Measurements from ENCODE around the gene STT3A. TPM values are rescaled to one million over a fixed set of nuclear protein-coding genes. Genes with fewer than 3 reads are reported as not detected.

STT3A gene
- total RNA-seq, 1 experiment from 2014 or later: 293 TPM

DNA sequence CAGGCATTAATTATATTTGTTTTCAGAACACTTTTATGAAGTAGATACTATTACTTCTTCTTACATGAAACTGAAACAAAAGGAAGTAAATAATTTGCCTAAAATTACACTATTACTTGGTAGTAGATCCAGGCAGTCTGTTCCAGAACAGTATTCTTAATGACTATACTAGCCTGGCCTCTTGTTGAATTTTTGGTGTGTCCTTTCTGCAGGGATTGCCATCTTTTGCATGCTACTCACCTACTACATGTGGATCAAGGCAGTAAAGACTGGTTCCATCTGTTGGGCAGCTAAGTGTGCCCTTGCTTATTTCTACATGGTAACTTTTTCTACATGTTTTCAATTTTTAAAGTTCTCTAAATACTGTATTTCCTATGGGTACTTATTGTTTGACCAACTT is 12.8 kb downstream of the STT3A start:
- POLR2A ChIA-PET: interaction anchor here (3.5 kb wide), 1 partner anchor 12 kb away, joined by 20 read pairs; the partner anchor contains the start of gene STT3A
- no TSS peak for BruUV-seq (replicated peaks)
- no peak for DNase-seq (ENCODE audit: unreplicated experiment)
- Mint-ChIP-seq H3K27ac (ENCODE audit: low read depth, unreplicated experiment) (no peak overlapping the region), H3K36me3 (ENCODE audit: insufficient read depth, unreplicated experiment) (peaks cover 94% of the 10 kb centered on the region), H3K4me1 (ENCODE audit: insufficient read depth, unreplicated experiment) (no peaks in the 10 kb centered on the region), H3K9me3 (ENCODE audit: unreplicated experiment) (no peaks in the 10 kb centered on the region), H3K27me3 (ENCODE audit: insufficient read depth, unreplicated experiment) (no peaks in the 10 kb centered on the region), H3K4me3 (ENCODE audit: unreplicated experiment) (no peak overlapping the region)
- CTCF ChIA-PET: no interaction called here
- TF ChIP-seq CTCF (IDR thresholded peaks at IDR 0.05; ENCODE audit: unreplicated experiment): no peak
- intact Hi-C loops (cut with micrococcal nuclease): no loop called here

DNA sequence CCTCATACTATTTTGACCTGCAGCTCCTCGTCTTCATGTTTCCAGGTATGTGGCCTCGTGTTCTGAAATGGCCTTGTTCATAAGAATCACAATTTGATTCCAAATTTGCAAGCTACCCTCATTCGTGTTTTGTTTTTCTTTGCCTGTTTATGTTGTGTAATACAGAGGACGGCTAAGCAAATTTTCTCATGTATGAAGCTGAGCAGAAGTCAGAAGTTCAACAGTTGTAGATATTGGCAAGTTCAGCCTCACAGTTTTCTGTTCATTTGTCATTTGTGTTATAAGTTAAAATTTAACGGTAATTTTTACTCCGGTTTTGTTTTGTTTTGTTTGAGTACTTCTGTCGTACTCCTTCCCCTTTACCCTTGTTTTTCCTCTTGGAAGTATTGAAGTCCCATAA is 16.9 kb downstream of the STT3A start:
- CTCF ChIA-PET: no interaction called here
- intact Hi-C loops (cut with micrococcal nuclease): no loop called here

DNA sequence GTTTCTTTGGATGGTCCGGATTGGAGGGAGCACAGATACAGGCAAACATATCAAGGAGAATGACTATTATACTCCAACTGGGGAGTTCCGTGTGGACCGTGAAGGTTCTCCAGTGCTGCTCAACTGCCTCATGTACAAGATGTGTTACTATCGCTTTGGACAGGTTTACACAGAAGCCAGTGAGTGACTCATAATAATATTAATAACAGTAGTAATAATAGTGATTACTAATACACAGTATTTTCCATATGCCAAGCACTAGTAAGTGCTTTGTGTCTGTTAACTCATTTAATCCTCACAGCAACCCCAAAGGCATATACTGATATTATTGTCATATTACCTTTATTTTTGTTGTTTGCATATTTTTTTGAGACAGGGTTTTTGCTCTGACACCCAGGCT is 25.7 kb downstream of the STT3A start:
- ChIA-PET CTCF (interaction anchor here (0.6 kb wide), 3 partner anchors 14 to 193 kb away, joined by 3 to 4 read pairs (median 3); no protein-coding TSS in a partner anchor), POLR2A (no interaction called here)
- Mint-ChIP-seq H3K4me3 (ENCODE audit: unreplicated experiment) (no peak overlapping the region), H3K36me3 (ENCODE audit: insufficient read depth, unreplicated experiment) (peaks cover 83% of the 10 kb centered on the region), H3K27ac (ENCODE audit: low read depth, unreplicated experiment) (no peak overlapping the region), H3K4me1 (ENCODE audit: insufficient read depth, unreplicated experiment) (peaks cover 11% of the 10 kb centered on the region), H3K9me3 (ENCODE audit: unreplicated experiment) (no peaks in the 10 kb centered on the region), H3K27me3 (ENCODE audit: insufficient read depth, unreplicated experiment) (no peaks in the 10 kb centered on the region)
- BruUV-seq (replicated peaks): no TSS peak
- no peak for TF ChIP-seq CTCF (IDR thresholded peaks at IDR 0.05; ENCODE audit: unreplicated experiment)
- DNase-seq (ENCODE audit: unreplicated experiment): no peak
- intact Hi-C loops (cut with micrococcal nuclease): no loop called here

More for the DNA sequence above, 16.9 kb downstream of the STT3A start:
- BruUV-seq (replicated peaks): no TSS peak
- Mint-ChIP-seq H3K27me3 (ENCODE audit: insufficient read depth, unreplicated experiment) (no peaks in the 10 kb centered on the region), H3K27ac (ENCODE audit: low read depth, unreplicated experiment) (peak overlapping the region; percentile 49), H3K4me3 (ENCODE audit: unreplicated experiment) (no peak overlapping the region), H3K36me3 (ENCODE audit: insufficient read depth, unreplicated experiment) (peaks cover 97% of the 10 kb centered on the region), H3K9me3 (ENCODE audit: unreplicated experiment) (no peaks in the 10 kb centered on the region), H3K4me1 (ENCODE audit: insufficient read depth, unreplicated experiment) (no peaks in the 10 kb centered on the region)
- no peak for TF ChIP-seq CTCF (IDR thresholded peaks at IDR 0.05; ENCODE audit: unreplicated experiment)
- POLR2A ChIA-PET: interaction anchor here (2.8 kb wide), 1 partner anchor 12 kb away, joined by 6 read pairs; no protein-coding TSS in a partner anchor
- DNase-seq (ENCODE audit: unreplicated experiment): no peak

GRCh38 chr11:125621995-125622394 is 29.3 kb downstream of the STT3A start:
- TF ChIP-seq CTCF (IDR thresholded peaks at IDR 0.05; ENCODE audit: unreplicated experiment): no peak
- peak; percentile 54 for DNase-seq (ENCODE audit: unreplicated experiment)
- Mint-ChIP-seq H3K4me1 (ENCODE audit: insufficient read depth, unreplicated experiment) (peaks cover 20% of the 10 kb centered on the region), H3K27ac (ENCODE audit: low read depth, unreplicated experiment) (no peak overlapping the region), H3K36me3 (ENCODE audit: insufficient read depth, unreplicated experiment) (peaks cover 59% of the 10 kb centered on the region), H3K4me3 (ENCODE audit: unreplicated experiment) (no peak overlapping the region), H3K9me3 (ENCODE audit: unreplicated experiment) (no peaks in the 10 kb centered on the region), H3K27me3 (ENCODE audit: insufficient read depth, unreplicated experiment) (no peaks in the 10 kb centered on the region)
- ChIA-PET CTCF (interaction anchor here (0.6 to 1.1 kb wide), 4 partner anchors 26 to 324 kb away, joined by 3 to 6 read pairs (median 4); no protein-coding TSS in a partner anchor), POLR2A (interaction anchor here (0.6 to 3.8 kb wide), 6 partner anchors 12 to 266 kb away, joined by 3 to 34 read pairs (median 4); partner anchors contain the start of genes EI24 and STT3A)
- no TSS peak for BruUV-seq (replicated peaks)
- intact Hi-C loops (cut with micrococcal nuclease): no loop called here
